Endodermal cell (in vitro differentiated cells): Measurements from ENCODE around the gene C2CD4B. TPM values are rescaled to one million over a fixed set of nuclear protein-coding genes. Genes with fewer than 3 reads are reported as not detected.

Experiments
- DNase-seq: peaks from one replicate; pipeline ENCODE4 v3.0.0-alpha.2; 2017
- H3K27ac ChIP-seq: 2 replicates; pipeline ENCODE4 v1.5.1; 2013; ENCODE audit warnings: mild to moderate bottlenecking, low read depth, low read length, moderate library complexity
- H3K27me3 ChIP-seq: 2 replicates; pipeline ENCODE4 v1.6.1; 2013; ENCODE audit warnings: mild to moderate bottlenecking, low read length, moderate library complexity; ENCODE audit not compliant: insufficient read depth, control insufficient read depth, poor library complexity, severe bottlenecking
- H3K36me3 ChIP-seq: 2 replicates; pipeline ENCODE4 v1.7.0; 2013; ENCODE audit warnings: mild to moderate bottlenecking, low read length, moderate library complexity; ENCODE audit not compliant: control insufficient read depth, insufficient read depth
- H3K4me1 ChIP-seq: one replicate; pipeline ENCODE4 v1.7.0; 2013; ENCODE audit warnings: low read length; ENCODE audit not compliant: control insufficient read depth, insufficient read depth
- H3K4me3 ChIP-seq: 2 replicates; pipeline ENCODE4 v1.5.1; 2013; ENCODE audit warnings: mild to moderate bottlenecking, low read length, moderate library complexity
- H3K9ac ChIP-seq: 2 replicates; pipeline ENCODE4 v1.6.1; 2013; ENCODE audit warnings: mild to moderate bottlenecking, low read length, moderate library complexity; ENCODE audit not compliant: poor library complexity, severe bottlenecking; ENCODE audit errors: extremely low read depth
- H3K9me3 ChIP-seq: 2 replicates; pipeline ENCODE4 v1.6.1; 2013; ENCODE audit warnings: mild to moderate bottlenecking, low read length, moderate library complexity; ENCODE audit not compliant: control insufficient read depth
- H3K27ac Mint-ChIP-seq: 2 replicates; pipeline ENCODE4 v1.8.0; 2020; ENCODE audit warnings: mixed read lengths
- H3K27me3 Mint-ChIP-seq: 2 replicates; pipeline ENCODE4 v1.8.0; 2021; ENCODE audit warnings: mild to moderate bottlenecking, mixed read lengths; ENCODE audit not compliant: insufficient read depth
- H3K36me3 Mint-ChIP-seq: 2 replicates; pipeline ENCODE4 v1.8.0; 2020; ENCODE audit warnings: low read depth, mixed read lengths
- H3K4me1 Mint-ChIP-seq: 2 replicates; pipeline ENCODE4 v1.8.0; 2020; ENCODE audit warnings: mixed read lengths
- H3K4me3 Mint-ChIP-seq: 2 replicates; pipeline ENCODE4 v1.8.0; 2020; ENCODE audit warnings: mild to moderate bottlenecking, moderate library complexity, mixed read lengths
- H3K9me3 Mint-ChIP-seq: 2 replicates; pipeline ENCODE4 v1.8.0; 2020; ENCODE audit warnings: mild to moderate bottlenecking, mixed read lengths
- WGBS, 2 experiments: methylation state at CpG; one replicate each; pipeline versions ENCODE4 v1.1.5 to v1.1.7; 2013; ENCODE audit warnings: missing lambda C conversion rate in 2 of 2, mixed read lengths in 1 of 2; ENCODE audit not compliant: insufficient coverage in 1 of 2, insufficient read length in 1 of 2; 5-methylcytosine and 5-hydroxymethylcytosine counted together
- total RNA-seq, 2 donors: library from RNA; stranded (reverse); fragmentation: NEBNext Ultra II Directional in 1 of 2; extraction: Animal tissue kit (Norgen Biotek cat#: 25700) in 1 of 2; gene quantifications; 2 replicates in 1 of 2; 3 replicates in 1 of 2; pipeline ENCODE4 v1.2.1, GENCODE V29; 2021
- TF ChIP-seq, protein P1 (sequence below): fragments of 200-600 bp; sonication (generic); conservative IDR thresholded peaks from 2 replicates; pipeline ENCODE4 v1.5.0; 2021; ENCODE audit warnings: antibody characterized with exemption, mild to moderate bottlenecking

C2CD4B gene
- total RNA-seq, 2 donors from 2014 or later = 0.22 to 0.66 TPM

DNA sequence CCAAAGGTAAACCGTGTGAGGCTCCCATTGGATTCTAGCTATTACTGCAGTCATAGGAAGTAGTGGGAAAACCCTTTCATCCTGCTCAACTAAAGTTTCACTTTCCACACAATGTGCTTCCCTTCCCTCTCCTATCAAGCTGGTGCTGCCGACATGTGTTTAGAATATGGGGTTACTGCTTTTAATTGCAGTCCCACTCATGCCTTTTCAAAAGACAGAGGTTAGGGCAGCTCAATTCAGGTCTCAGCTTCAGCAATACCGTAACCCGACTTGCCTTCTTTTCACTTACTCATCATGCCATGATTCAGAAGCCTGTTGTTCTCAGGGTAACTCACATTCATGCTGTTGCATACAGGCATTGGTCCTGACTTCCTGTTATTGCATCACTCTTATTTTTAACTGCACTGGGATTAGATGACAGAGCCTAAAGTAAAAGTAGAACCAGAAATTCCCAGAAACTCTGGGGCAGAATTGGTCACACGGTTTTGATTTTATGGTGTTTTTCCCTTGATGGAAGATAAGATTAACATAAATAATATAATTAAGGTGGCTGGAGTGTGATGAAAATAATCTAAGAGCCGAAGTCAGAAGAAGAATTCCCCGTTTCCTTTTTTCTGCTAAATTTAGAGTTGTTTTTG is 45.7 kb downstream of the C2CD4B start:
- Mint-ChIP-seq H3K4me1 (peaks cover 3% of the 10 kb centered on the region), H3K36me3 (no peaks in the 10 kb centered on the region), H3K4me3 (no peak overlapping the region), H3K27me3 (no peaks in the 10 kb centered on the region), H3K27ac (no peak overlapping the region), H3K9me3 (no peaks in the 10 kb centered on the region)
- Histone ChIP-seq H3K9me3 (no peaks in the 10 kb centered on the region), H3K27ac (no peak overlapping the region), H3K4me1 (no peaks in the 10 kb centered on the region), H3K4me3 (no peak overlapping the region), H3K27me3 (no peaks in the 10 kb centered on the region), H3K36me3 (no peaks in the 10 kb centered on the region), H3K9ac (no peak overlapping the region)
- no peak for DNase-seq
- WGBS, 2 experiments = 69 to 81% methylated on average over 3 to 5 of the region's 7 CpGs
- TF ChIP-seq, protein P1, sequence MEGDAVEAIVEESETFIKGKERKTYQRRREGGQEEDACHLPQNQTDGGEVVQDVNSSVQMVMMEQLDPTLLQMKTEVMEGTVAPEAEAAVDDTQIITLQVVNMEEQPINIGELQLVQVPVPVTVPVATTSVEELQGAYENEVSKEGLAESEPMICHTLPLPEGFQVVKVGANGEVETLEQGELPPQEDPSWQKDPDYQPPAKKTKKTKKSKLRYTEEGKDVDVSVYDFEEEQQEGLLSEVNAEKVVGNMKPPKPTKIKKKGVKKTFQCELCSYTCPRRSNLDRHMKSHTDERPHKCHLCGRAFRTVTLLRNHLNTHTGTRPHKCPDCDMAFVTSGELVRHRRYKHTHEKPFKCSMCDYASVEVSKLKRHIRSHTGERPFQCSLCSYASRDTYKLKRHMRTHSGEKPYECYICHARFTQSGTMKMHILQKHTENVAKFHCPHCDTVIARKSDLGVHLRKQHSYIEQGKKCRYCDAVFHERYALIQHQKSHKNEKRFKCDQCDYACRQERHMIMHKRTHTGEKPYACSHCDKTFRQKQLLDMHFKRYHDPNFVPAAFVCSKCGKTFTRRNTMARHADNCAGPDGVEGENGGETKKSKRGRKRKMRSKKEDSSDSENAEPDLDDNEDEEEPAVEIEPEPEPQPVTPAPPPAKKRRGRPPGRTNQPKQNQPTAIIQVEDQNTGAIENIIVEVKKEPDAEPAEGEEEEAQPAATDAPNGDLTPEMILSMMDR = no peak

- no peak for DNase-seq
- Histone ChIP-seq H3K4me1 (no peaks in the 10 kb centered on the region), H3K9me3 (no peaks in the 10 kb centered on the region), H3K4me3 (no peak overlapping the region), H3K27ac (no peak overlapping the region), H3K36me3 (no peaks in the 10 kb centered on the region), H3K9ac (no peak overlapping the region), H3K27me3 (no peaks in the 10 kb centered on the region)
- TF ChIP-seq, protein P1 = no peak
- H3K27me3 Mint-ChIP-seq = no peaks in the 10 kb centered on the region
- WGBS, 2 experiments = 95 to 100% methylated on average over 6 of the region's 7 CpGs
- H3K36me3 Mint-ChIP-seq = no peaks in the 10 kb centered on the region
- no peak overlapping the region for H3K27ac Mint-ChIP-seq
- no peaks in the 10 kb centered on the region for H3K9me3 Mint-ChIP-seq
- no peak overlapping the region for H3K4me3 Mint-ChIP-seq
- H3K4me1 Mint-ChIP-seq = no peaks in the 10 kb centered on the region
Observed at GRCh38 chr15:62118520-62119226, 46.4 kb downstream of the C2CD4B start.

- H3K4me1 Mint-ChIP-seq = no peaks in the 10 kb centered on the region
- no CpG with 5 or more reads among the region's 1 CpG for WGBS, 2 experiments
- TF ChIP-seq, protein P1 = no peak
- no peaks in the 10 kb centered on the region for H3K9me3 ChIP-seq
- no peaks in the 10 kb centered on the region for H3K36me3 ChIP-seq
- H3K36me3 Mint-ChIP-seq = no peaks in the 10 kb centered on the region
- H3K27me3 Mint-ChIP-seq = no peaks in the 10 kb centered on the region
- no peak overlapping the region for H3K4me3 Mint-ChIP-seq
- no peak overlapping the region for H3K9ac ChIP-seq
- H3K27me3 ChIP-seq = no peaks in the 10 kb centered on the region
- no peak overlapping the region for H3K27ac ChIP-seq
- no peaks in the 10 kb centered on the region for H3K4me1 ChIP-seq
- H3K9me3 Mint-ChIP-seq = no peaks in the 10 kb centered on the region
- no peak for DNase-seq
- H3K4me3 ChIP-seq = no peak overlapping the region
- no peak overlapping the region for H3K27ac Mint-ChIP-seq
Observed at GRCh38 chr15:62115847-62116246, 49.2 kb downstream of the C2CD4B start.

Other genes with a start within 250 kb of the C2CD4B start
- 10 to 100 TPM; 28.7 to 47.2 TPM for gene VPS13C, start 104.8 kb downstream of the C2CD4B start, total RNA-seq
- gene C2CD4A, start 98.3 kb downstream of the C2CD4B start, total RNA-seq = not detected
- gene TLN2, start 225.3 kb upstream of the C2CD4B start, total RNA-seq = 10 to 100 TPM; 86.5 to 98.7 TPM